ENCODE data around the gene DRICH1. TPM values are rescaled to one million over a fixed set of nuclear protein-coding genes. Genes with fewer than 3 reads are reported as not detected.
A peak's percentile ranks its signal among the peaks of the same experiment; 100 is the strongest.
"Not testable (repeated sequence)": the region's sequence is repeated elsewhere in the genome, so short reads cannot be mapped to it uniquely, and the experiment has no call there.

The DRICH1 gene
- total RNA-seq, 1 experiment from 2014 or later = 0.18 TPM

GRCh38 chr22:23603266-23603665 is 28.9 kb downstream of the DRICH1 start:
- no peak for DNase-seq (ENCODE audit: low read depth)

- no peak for DNase-seq (ENCODE audit: low read depth)
Measured at GRCh38 chr22:23598805-23599518, 33.2 kb downstream of the DRICH1 start.

GRCh38 chr22:23597576-23598268 is 34.4 kb downstream of the DRICH1 start:
- not testable (repeated sequence) for DNase-seq (ENCODE audit: low read depth)

GRCh38 chr22:23595904-23596303 is 36.2 kb downstream of the DRICH1 start:
- DNase-seq (ENCODE audit: low read depth) = not testable (repeated sequence)

GRCh38 chr22:23591846-23592245 is 40.3 kb downstream of the DRICH1 start:
- DNase-seq (ENCODE audit: low read depth) = no peak

GRCh38 chr22:23591201-23591791 is 40.8 kb downstream of the DRICH1 start:
- peak; percentile 30 for DNase-seq (ENCODE audit: low read depth)

GRCh38 chr22:23583836-23584235 is 48.3 kb downstream of the DRICH1 start:
- no peak for DNase-seq (ENCODE audit: low read depth)

GRCh38 chr22:23583153-23583552 is 49.0 kb downstream of the DRICH1 start:
- DNase-seq (ENCODE audit: low read depth) = no peak

- no peak for DNase-seq (ENCODE audit: low read depth)
Measured at GRCh38 chr22:23581260-23581650, 50.9 kb downstream of the DRICH1 start.

- no peak for DNase-seq (ENCODE audit: low read depth)
Measured at GRCh38 chr22:23580576-23581259, 51.4 kb downstream of the DRICH1 start.

GRCh38 chr22:23579870-23580575 is 52.1 kb downstream of the DRICH1 start, which contains the start of gene IGLL1:
Gene IGLL1, minus strand, starts transcription at chr22:23580290. Its CDS starts 100 bp downstream, at chr22:23580190.
- no peak for DNase-seq (ENCODE audit: low read depth)

- no peak for DNase-seq (ENCODE audit: low read depth)
Measured at GRCh38 chr22:23579280-23579679, 52.8 kb downstream of the DRICH1 start.

GRCh38 chr22:23578306-23578705 is 53.8 kb downstream of the DRICH1 start:
- DNase-seq (ENCODE audit: low read depth) = no peak

GRCh38 chr22:23576681-23577080 is 55.4 kb downstream of the DRICH1 start:
- DNase-seq (ENCODE audit: low read depth) = no peak

- no peak for DNase-seq (ENCODE audit: low read depth)
Measured at GRCh38 chr22:23575601-23576000, 56.5 kb downstream of the DRICH1 start.

GRCh38 chr22:23574877-23575276 is 57.2 kb downstream of the DRICH1 start:
- DNase-seq (ENCODE audit: low read depth) = no peak

GRCh38 chr22:23574371-23574811 is 57.7 kb downstream of the DRICH1 start:
- no peak for DNase-seq (ENCODE audit: low read depth)

- not testable (repeated sequence) for DNase-seq (ENCODE audit: low read depth)
Measured at GRCh38 chr22:23573701-23574235, 58.4 kb downstream of the DRICH1 start.

GRCh38 chr22:23573106-23573505 is 59.0 kb downstream of the DRICH1 start:
- DNase-seq (ENCODE audit: low read depth) = not testable (repeated sequence)

GRCh38 chr22:23571486-23571885 is 60.6 kb downstream of the DRICH1 start:
- DNase-seq (ENCODE audit: low read depth) = no peak

GRCh38 chr22:23570681-23571080 is 61.4 kb downstream of the DRICH1 start:
- no peak for DNase-seq (ENCODE audit: low read depth)
